ENCODE measurements around the gene GALNT17. TPM values are rescaled to one million over a fixed set of nuclear protein-coding genes. Genes with fewer than 3 reads are reported as not detected.

The GALNT17 gene
- total RNA-seq, 1 experiment from 2014 or later = not detected

- in situ Hi-C loops (cut with HindIII; ENCODE audit: low pct_unique_long_range_greater_than_20kb, low sequenced_read_pairs) (no loop called here), intact Hi-C loops (cut with micrococcal nuclease; ENCODE audit: unreplicated experiment) (no loop called here)
- H3K27me3 ChIP-seq (ENCODE audit: control insufficient read depth, insufficient read depth, low read length) = no peaks in the 10 kb centered on the region
- BruUV-seq (replicated peaks) = no TSS peak
- H3K9me3 ChIP-seq (ENCODE audit: control insufficient read depth, insufficient read depth, low read depth, low read length) = no peaks in the 10 kb centered on the region
- ChIA-PET POLR2A (no interaction called here), CTCF (no interaction called here)
- H3K4me3 ChIP-seq (ENCODE audit: low read depth in 2 of 2, low read length in 2 of 2) = no peak overlapping the region
- H3K36me3 ChIP-seq (ENCODE audit: control insufficient read depth, insufficient read depth, low read length) = no peaks in the 10 kb centered on the region
- no peak for ATAC-seq
- H3K27ac ChIP-seq (ENCODE audit: low read length) = no peak overlapping the region
- TF ChIP-seq SIN3A (IDR thresholded peaks at IDR 0.05; ENCODE audit: borderline replicate concordance, insufficient read depth, low read depth, low read length) = no peak
- no peak for TF ChIP-seq TCF7L2 (IDR thresholded peaks at IDR 0.05; ENCODE audit: low read depth, low read length)
- TF ChIP-seq REST (IDR thresholded peaks at IDR 0.05; ENCODE audit: insufficient read depth in 1 of 2, low read depth in 2 of 2, low read length in 1 of 2) = no peak
- no peak for TF ChIP-seq CTCF (IDR thresholded peaks at IDR 0.05)
- TF ChIP-seq POLR2AphosphoS5 (IDR thresholded peaks at IDR 0.05; ENCODE audit: low read depth, low read length) = no peak
- H3K4me1 ChIP-seq (ENCODE audit: control insufficient read depth, insufficient read depth, low read length) = no peaks in the 10 kb centered on the region
- no peak for DNase-seq (ENCODE audit: low read depth, low spot score)
Measured at GRCh38 chr7:71298378-71298777, 166.4 kb downstream of the GALNT17 start.

GRCh38 chr7:71300086-71300485 is 168.1 kb downstream of the GALNT17 start:
- no peaks in the 10 kb centered on the region for H3K27me3 ChIP-seq (ENCODE audit: control insufficient read depth, insufficient read depth, low read length)
- CTCF ChIA-PET = no interaction called here
- POLR2A ChIA-PET = no interaction called here
- TF ChIP-seq SIN3A (IDR thresholded peaks at IDR 0.05; ENCODE audit: borderline replicate concordance, insufficient read depth, low read depth, low read length) = no peak
- TF ChIP-seq REST (IDR thresholded peaks at IDR 0.05; ENCODE audit: insufficient read depth in 1 of 2, low read depth in 2 of 2, low read length in 1 of 2) = no peak
- TF ChIP-seq POLR2AphosphoS5 (IDR thresholded peaks at IDR 0.05; ENCODE audit: low read depth, low read length) = no peak
- no peak for TF ChIP-seq CTCF (IDR thresholded peaks at IDR 0.05)
- TF ChIP-seq TCF7L2 (IDR thresholded peaks at IDR 0.05; ENCODE audit: low read depth, low read length) = no peak
- H3K9me3 ChIP-seq (ENCODE audit: control insufficient read depth, insufficient read depth, low read depth, low read length) = no peaks in the 10 kb centered on the region
- intact Hi-C loops (cut with micrococcal nuclease; ENCODE audit: unreplicated experiment) (loop anchor here (10.0 kb wide), 1 partner anchor 65 kb away; no protein-coding TSS in a partner anchor), in situ Hi-C loops (cut with HindIII; ENCODE audit: low pct_unique_long_range_greater_than_20kb, low sequenced_read_pairs) (no loop called here)
- no TSS peak for BruUV-seq (replicated peaks)
- H3K27ac ChIP-seq (ENCODE audit: low read length) = no peak overlapping the region
- H3K36me3 ChIP-seq (ENCODE audit: control insufficient read depth, insufficient read depth, low read length) = no peaks in the 10 kb centered on the region
- H3K4me1 ChIP-seq (ENCODE audit: control insufficient read depth, insufficient read depth, low read length) = no peaks in the 10 kb centered on the region
- no peak for DNase-seq (ENCODE audit: low read depth, low spot score)
- no peak overlapping the region for H3K4me3 ChIP-seq (ENCODE audit: low read depth in 2 of 2, low read length in 2 of 2)
- no peak for ATAC-seq
